ENCODE results near the gene XYLT1.

- TF ChIP-seq EZH2phosphoT487 (IDR thresholded peaks at IDR 0.05; ENCODE audit: insufficient read depth, low read depth) (no peak), EZH2 (IDR thresholded peaks at IDR 0.05; ENCODE audit: insufficient read depth, poor library complexity, severe bottlenecking) (no peak)
These were observed 335.3 kb downstream of the XYLT1 start for GRCh38 chr16:17135439-17135838.
